Endothelial cell of umbilical vein (primary cell): ENCODE measurements around the gene PLXNA1. TPM values are rescaled to one million over a fixed set of nuclear protein-coding genes. Genes with fewer than 3 reads are reported as not detected.

Experiments
- BruUV-seq: library from RNA; stranded (reverse); fragments of 400-500 nt; replicated peaks from 2 replicates; lab custom pipeline; 2021; lab: Mats Ljungman, UMichigan
- CTCF ChIA-PET: fragments of 300-600, 350-600 bp; sonication (Branson Sonifier 250); formaldehyde crosslinking; loops from one replicate; lab custom pipeline; 2021; ENCODE audit warnings: antibody characterized with exemption, inconsistent platforms; lab: Charles Lee
- POLR2A ChIA-PET: fragments of 300-600, 350-600 bp; sonication (Branson Sonifier 250); formaldehyde crosslinking; loops from one replicate; lab custom pipeline; 2021; ENCODE audit warnings: antibody characterized with exemption, inconsistent platforms; lab: Charles Lee
- DNase-seq: peaks from one replicate; pipeline ENCODE4 v3.0.0-alpha.2; 2011; ENCODE audit warnings: low read depth, low spot score
- FAIRE-seq: peaks from 2 replicates; lab custom pipeline; 2011; peaks lifted over from hg19 to GRCh38; lab: Jason Lieb, UNC
- H2AFZ ChIP-seq: 2 replicates; pipeline ENCODE4 v1.6.0; 2012; ENCODE audit warnings: low read depth, low read length, control low read depth, inconsistent platforms
- H3K27ac ChIP-seq: 2 replicates; pipeline ENCODE4 v1.5.1; 2011; ENCODE audit warnings: low read depth, mild to moderate bottlenecking, control low read depth, low read length, moderate library complexity; ENCODE audit not compliant: insufficient read depth
- H3K27me3 ChIP-seq, 2 experiments: 2 replicates each; pipeline versions ENCODE4 v1.6.0 to v1.6.1; 2011; ENCODE audit warnings: low read length in 2 of 2, mixed read lengths in 1 of 2; ENCODE audit not compliant: control insufficient read depth in 2 of 2, insufficient read depth in 2 of 2
- H3K36me3 ChIP-seq, 2 experiments: 2 replicates in 1 of 2; 3 replicates in 1 of 2; pipeline ENCODE4 v1.5.1; 2011; ENCODE audit warnings: low read length in 2 of 2, mild to moderate bottlenecking in 1 of 2, moderate library complexity in 1 of 2; ENCODE audit not compliant: control insufficient read depth in 2 of 2, insufficient read depth in 2 of 2; ENCODE audit errors: extremely low read depth in 1 of 2
- H3K4me1 ChIP-seq: 3 replicates; pipeline ENCODE4 v1.5.1; 2011; ENCODE audit warnings: mild to moderate bottlenecking, low read length; ENCODE audit not compliant: control insufficient read depth, insufficient read depth; ENCODE audit errors: extremely low read depth
- H3K4me2 ChIP-seq: 2 replicates; pipeline ENCODE4 v1.6.1; 2011; ENCODE audit warnings: low read length, control low read depth, mixed read lengths; ENCODE audit not compliant: insufficient read depth
- H3K4me3 ChIP-seq, 3 experiments: fragments of 200-600 bp in 1 of 3; sonication (generic), shearing (Covaris generic) in 1 of 3; replicated peaks in 1 of 3; 2 replicates each; pipeline ENCODE4 v1.5.1; 2011 to 2016; ENCODE audit warnings: control low read depth in 3 of 3, low read length in 3 of 3, mild to moderate bottlenecking in 2 of 3, inconsistent platforms in 1 of 3, low read depth in 1 of 3, moderate library complexity in 1 of 3; ENCODE audit not compliant: insufficient read depth in 1 of 3
- H3K79me2 ChIP-seq: 2 replicates; pipeline ENCODE4 v1.6.0; 2012; ENCODE audit warnings: low read length, inconsistent platforms; ENCODE audit not compliant: control insufficient read depth, insufficient read depth
- H3K9ac ChIP-seq: replicated peaks from 2 replicates; pipeline ENCODE3; 2011; ENCODE audit warnings: low read length, control low read depth; ENCODE audit not compliant: insufficient read depth; ENCODE audit errors: extremely low read depth
- H3K9me1 ChIP-seq: replicated peaks from 3 replicates; pipeline ENCODE4 v1.6.0; 2011; ENCODE audit warnings: mild to moderate bottlenecking, low read length; ENCODE audit not compliant: control insufficient read depth, insufficient read depth; ENCODE audit errors: extremely low read depth
- H3K9me3 ChIP-seq: replicated peaks from 2 replicates; pipeline ENCODE4 v1.5.1; 2012; ENCODE audit warnings: low read length, inconsistent platforms; ENCODE audit not compliant: control insufficient read depth, insufficient read depth
- H4K20me1 ChIP-seq: replicated peaks from 2 replicates; pipeline ENCODE3; 2011; ENCODE audit warnings: mild to moderate bottlenecking, low read length; ENCODE audit not compliant: control insufficient read depth, insufficient read depth; ENCODE audit errors: extremely low read depth
- EZH2 ChIP-seq: IDR thresholded peaks from 2 replicates; pipeline ENCODE4 v1.6.1; 2012; ENCODE audit warnings: borderline replicate concordance, low read depth, mild to moderate bottlenecking, moderate library complexity, low read length, inconsistent platforms; ENCODE audit not compliant: severe bottlenecking
- FOS ChIP-seq: IDR thresholded peaks from 2 replicates; pipeline ENCODE4 v1.6.1; 2011; ENCODE audit warnings: mild to moderate bottlenecking, low read length, moderate library complexity, borderline replicate concordance; ENCODE audit not compliant: insufficient read depth
- GATA2 ChIP-seq: IDR thresholded peaks from 2 replicates; pipeline ENCODE4 v1.7.0; 2011; ENCODE audit warnings: low read depth, mild to moderate bottlenecking, moderate library complexity, mixed read lengths, low read length; ENCODE audit not compliant: insufficient read length, insufficient read depth
- MYC ChIP-seq: IDR thresholded peaks from one replicate; pipeline ENCODE4 v1.6.1; 2011; ENCODE audit warnings: mild to moderate bottlenecking, low read depth, low read length
- POLR2A ChIP-seq: IDR thresholded peaks from 2 replicates; pipeline ENCODE4 v1.6.1; 2012; ENCODE audit warnings: low read depth, mild to moderate bottlenecking, control low read depth, low read length
- POLR2AphosphoS5 ChIP-seq: IDR thresholded peaks from 2 replicates; pipeline ENCODE4 v1.6.1; 2012; ENCODE audit warnings: low read depth, mild to moderate bottlenecking, control low read depth, low read length, moderate library complexity; ENCODE audit not compliant: insufficient read depth
- dilution Hi-C: fragments of 300-500 bp; cut with MboI; formaldehyde crosslinking; loops from one replicate; pipeline ENCODE4 v1.15.0; 2019; ENCODE audit warnings: low sequenced_read_pairs; ENCODE audit not compliant: extremely low pct_ligation_motif_present
- intact Hi-C: fragments of 100-400 bp; cut with micrococcal nuclease; formaldehyde crosslinking; loops from one replicate; pipeline ENCODE4 v1.10.0; 2022
- polyA plus RNA-seq, 4 experiments: library from polyadenylated mRNA; depleted of rRNA in 3 of 4; stranded (reverse) in 3 of 4; unstranded in 1 of 4; fragments of >200 nt; gene quantifications; 2 replicates each; pipeline versions ENCODE4 v1.2.1 to v1.2.3, GENCODE V29; 2011 to 2012; ENCODE audit warnings: missing spikeins in 1 of 4
- total RNA-seq: library from RNA; stranded (reverse); gene quantifications from 2 replicates; pipeline ENCODE4 v1.2.3, GENCODE V29; 2021

PLXNA1 gene
- total and polyA plus RNA-seq, 2 donors (not counting 3 experiments of a cell fraction or from before 2014, with no cell fraction given) = 14.1 to 18.4 TPM

- no peaks in the 10 kb centered on the region for H3K9me1 ChIP-seq
- ChIA-PET CTCF (no interaction called here), POLR2A (no interaction called here)
- no peak overlapping the region for H3K9ac ChIP-seq
- H3K4me2 ChIP-seq = no peak overlapping the region
- H3K27ac ChIP-seq = no peak overlapping the region
- intact Hi-C loops (no loop called here), dilution Hi-C loops (no loop called here)
- FAIRE-seq (no peak), DNase-seq (no peak)
- H3K4me3 ChIP-seq = no peak overlapping the region
- no peaks in the 10 kb centered on the region for H3K36me3 ChIP-seq
- no peaks in the 10 kb centered on the region for H3K79me2 ChIP-seq
- H2AFZ ChIP-seq = no peak overlapping the region
- H3K27me3 ChIP-seq = peaks cover 13 to 21% of the 10 kb centered on the region in 2 experiments
- no peaks in the 10 kb centered on the region for H3K4me1 ChIP-seq
- H3K9me3 ChIP-seq = no peaks in the 10 kb centered on the region
- BruUV-seq = no TSS peak
- no peaks in the 10 kb centered on the region for H4K20me1 ChIP-seq
- TF ChIP-seq GATA2 (no peak), FOS (no peak), POLR2AphosphoS5 (no peak)
These were observed 8.2 kb upstream of the PLXNA1 start for GRCh38 chr3:126974756-126975155.

- H3K36me3 ChIP-seq = no peaks in the 10 kb centered on the region
- ChIA-PET CTCF (interaction anchor here (0.7 kb wide), 1 partner anchor 225 kb away, joined by 4 read pairs; no protein-coding TSS in a partner anchor), POLR2A (no interaction called here)
- no peak overlapping the region for H3K4me2 ChIP-seq
- H2AFZ ChIP-seq = no peak overlapping the region
- no peak overlapping the region for H3K4me3 ChIP-seq
- H3K9me1 ChIP-seq = no peaks in the 10 kb centered on the region
- peaks cover 6 to 31% of the 10 kb centered on the region in 2 experiments for H3K27me3 ChIP-seq
- TF ChIP-seq MYC (no peak), EZH2 (no peak), POLR2A (no peak)
- H3K4me1 ChIP-seq = peaks cover under 1% of the 10 kb centered on the region
- H3K9me3 ChIP-seq = no peaks in the 10 kb centered on the region
- FAIRE-seq (no peak), DNase-seq (no peak)
- no peak overlapping the region for H3K9ac ChIP-seq
- no peak overlapping the region for H3K27ac ChIP-seq
- BruUV-seq = no TSS peak
- intact Hi-C loops = no loop called here
- no peaks in the 10 kb centered on the region for H3K79me2 ChIP-seq
- dilution Hi-C loops = no loop called here
- no peaks in the 10 kb centered on the region for H4K20me1 ChIP-seq
These were observed 6.0 kb upstream of the PLXNA1 start for GRCh38 chr3:126976906-126977305.
